GM23248 (cell line): ENCODE results near the gene TMEM130.

Experiments used
- EZH2 ChIP-seq: fragments of 200-600 bp; sonication (generic); IDR thresholded peaks from 2 replicates; pipeline ENCODE4 v1.6.1; 2018; ENCODE audit warnings: antibody characterized with exemption, mild to moderate bottlenecking; ENCODE audit not compliant: insufficient read depth, poor library complexity, severe bottlenecking
- EZH2phosphoT487 ChIP-seq: fragments of 200-600 bp; sonication (generic); IDR thresholded peaks from 2 replicates; pipeline ENCODE4 v1.6.1; 2018; ENCODE audit warnings: antibody characterized with exemption, moderate library complexity, mild to moderate bottlenecking, low read depth; ENCODE audit not compliant: insufficient read depth

- TF ChIP-seq EZH2phosphoT487 (no peak), EZH2 (no peak)
Observed at GRCh38 chr7:98862203-98862602, 7.6 kb downstream of the TMEM130 start.
